Cardiac muscle cell (in vitro differentiated cells and primary cell): ENCODE data around the gene ERC1. TPM values are rescaled to one million over a fixed set of nuclear protein-coding genes. Genes with fewer than 3 reads are reported as not detected.

Source experiments
- DNase-seq, 2 donors: peaks; one replicate each; pipeline versions ENCODE4 v3.0.0 to v3.0.0-alpha.2; 2010 to 2017; ENCODE audit warnings: low read depth in 1 of 2, low spot score in 1 of 2
- H3K27ac ChIP-seq: fragments of 200-600 bp; sonication (generic); 2 replicates; pipeline ENCODE4 v1.5.1; 2016
- H3K27me3 ChIP-seq: fragments of 200-600 bp; sonication (generic); 2 replicates; pipeline ENCODE4 v1.6.0; 2016; ENCODE audit warnings: control low read depth
- H3K36me3 ChIP-seq: fragments of 200-600 bp; sonication (generic); 2 replicates; pipeline ENCODE4 v1.5.1; 2016; ENCODE audit warnings: control low read depth
- H3K4me1 ChIP-seq: fragments of 200-600 bp; sonication (generic); 2 replicates; pipeline ENCODE4 v1.8.1; 2017; ENCODE audit warnings: low read depth, mild to moderate bottlenecking, mixed run types
- H3K4me3 ChIP-seq: fragments of 200-600 bp; sonication (generic); 2 replicates; pipeline ENCODE4 v1.5.1; 2016; ENCODE audit warnings: mild to moderate bottlenecking
- H3K9me3 ChIP-seq: fragments of 200-600 bp; sonication (generic); 2 replicates; pipeline ENCODE4 v1.5.1; 2017; ENCODE audit warnings: low read depth, mild to moderate bottlenecking, control low read depth
- polyA plus RNA-seq: library from polyadenylated mRNA; unstranded; fragments of >200 nt; fragmentation: Nextera tagmentation; extraction: Ambion mirVana; gene quantifications from 2 replicates; pipeline ENCODE4 v1.2.1, GENCODE V29; 2016
- total RNA-seq: library from RNA; depleted of rRNA; stranded (reverse); fragments of >200 nt; gene quantifications from 2 replicates; pipeline ENCODE4 v1.2.3, GENCODE V29; 2016
- TF ChIP-seq, protein P1 (sequence below): IDR thresholded peaks from 2 replicates; pipeline ENCODE4 v1.5.1; 2012; ENCODE audit warnings: low read depth, mild to moderate bottlenecking, low read length

Gene ERC1
- total and polyA plus RNA-seq, 2 experiments from 2014 or later = 34.1 to 46.3 TPM

GRCh38 chr12:1481906-1482305, 490.9 kb downstream of the ERC1 start:
- Histone ChIP-seq H3K9me3 (no peaks in the 10 kb centered on the region), H3K4me1 (peaks cover 12% of the 10 kb centered on the region), H3K27ac (no peak overlapping the region), H3K27me3 (no peaks in the 10 kb centered on the region), H3K4me3 (no peak overlapping the region), H3K36me3 (no peaks in the 10 kb centered on the region)
- TF ChIP-seq, protein P1, sequence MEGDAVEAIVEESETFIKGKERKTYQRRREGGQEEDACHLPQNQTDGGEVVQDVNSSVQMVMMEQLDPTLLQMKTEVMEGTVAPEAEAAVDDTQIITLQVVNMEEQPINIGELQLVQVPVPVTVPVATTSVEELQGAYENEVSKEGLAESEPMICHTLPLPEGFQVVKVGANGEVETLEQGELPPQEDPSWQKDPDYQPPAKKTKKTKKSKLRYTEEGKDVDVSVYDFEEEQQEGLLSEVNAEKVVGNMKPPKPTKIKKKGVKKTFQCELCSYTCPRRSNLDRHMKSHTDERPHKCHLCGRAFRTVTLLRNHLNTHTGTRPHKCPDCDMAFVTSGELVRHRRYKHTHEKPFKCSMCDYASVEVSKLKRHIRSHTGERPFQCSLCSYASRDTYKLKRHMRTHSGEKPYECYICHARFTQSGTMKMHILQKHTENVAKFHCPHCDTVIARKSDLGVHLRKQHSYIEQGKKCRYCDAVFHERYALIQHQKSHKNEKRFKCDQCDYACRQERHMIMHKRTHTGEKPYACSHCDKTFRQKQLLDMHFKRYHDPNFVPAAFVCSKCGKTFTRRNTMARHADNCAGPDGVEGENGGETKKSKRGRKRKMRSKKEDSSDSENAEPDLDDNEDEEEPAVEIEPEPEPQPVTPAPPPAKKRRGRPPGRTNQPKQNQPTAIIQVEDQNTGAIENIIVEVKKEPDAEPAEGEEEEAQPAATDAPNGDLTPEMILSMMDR = no peak
- no peak for DNase-seq

GRCh38 chr12:1488908-1489381, 497.9 kb downstream of the ERC1 start:
- TF ChIP-seq, protein P1 = no peak

DNA sequence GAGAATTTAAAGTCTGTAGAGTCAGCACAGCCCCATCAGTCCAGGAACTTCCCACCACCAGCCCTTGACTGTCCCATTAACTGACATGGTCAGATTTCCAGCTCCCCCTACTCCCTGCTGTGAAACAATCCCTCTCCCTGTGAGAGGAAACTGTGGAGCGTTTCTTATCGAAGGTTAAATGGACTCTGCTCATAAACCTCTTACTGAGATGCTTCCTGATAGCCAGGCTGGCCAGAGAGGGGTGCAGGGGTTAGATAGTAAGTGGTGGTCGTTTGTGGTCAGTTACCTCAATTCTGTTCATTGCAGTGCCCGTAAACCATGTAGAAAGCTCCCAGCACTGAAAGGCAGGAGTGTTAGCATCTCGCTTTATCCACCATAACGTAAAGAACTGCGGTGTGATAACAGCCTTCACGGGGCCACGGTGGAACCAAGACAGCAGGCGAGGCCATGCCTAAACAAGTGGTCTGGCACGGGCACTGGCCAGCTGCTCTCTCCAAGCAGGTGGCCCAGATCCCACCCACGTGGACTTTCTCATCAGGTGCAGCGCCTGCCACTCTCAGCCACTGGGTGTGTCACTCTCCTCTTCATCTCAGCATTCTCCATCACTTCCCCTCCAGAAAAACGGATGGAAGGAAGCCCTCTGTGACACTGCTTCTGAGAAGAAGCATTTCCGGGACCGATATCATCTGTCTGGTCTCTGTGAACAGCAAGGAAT, 501.1 kb downstream of the ERC1 start:
- TF ChIP-seq, protein P1 = no peak
- H3K4me3 ChIP-seq = no peak overlapping the region
- no peak for DNase-seq

More at GRCh38 chr12:1488908-1489381, 497.9 kb downstream of the ERC1 start:
- Histone ChIP-seq H3K36me3 (no peaks in the 10 kb centered on the region), H3K27me3 (no peaks in the 10 kb centered on the region), H3K4me1 (peaks cover 6% of the 10 kb centered on the region), H3K27ac (peak overlapping the region; percentile 55), H3K9me3 (no peaks in the 10 kb centered on the region), H3K4me3 (no peak overlapping the region)
- DNase-seq = peak in 1 of 2 donors; percentile 82

GRCh38 chr12:1493781-1494565, 502.9 kb downstream of the ERC1 start:
- Histone ChIP-seq H3K4me1 (peaks cover 6% of the 10 kb centered on the region), H3K9me3 (no peaks in the 10 kb centered on the region), H3K27ac (no peak overlapping the region), H3K36me3 (no peaks in the 10 kb centered on the region), H3K4me3 (no peak overlapping the region), H3K27me3 (no peaks in the 10 kb centered on the region)
- TF ChIP-seq, protein P1 = no peak
- no peak for DNase-seq

More for the DNA sequence above, 501.1 kb downstream of the ERC1 start:
- Histone ChIP-seq H3K9me3 (no peaks in the 10 kb centered on the region), H3K36me3 (no peaks in the 10 kb centered on the region), H3K27me3 (no peaks in the 10 kb centered on the region), H3K4me1 (peaks cover 6% of the 10 kb centered on the region), H3K27ac (peak overlapping the region; percentile 63)

DNA sequence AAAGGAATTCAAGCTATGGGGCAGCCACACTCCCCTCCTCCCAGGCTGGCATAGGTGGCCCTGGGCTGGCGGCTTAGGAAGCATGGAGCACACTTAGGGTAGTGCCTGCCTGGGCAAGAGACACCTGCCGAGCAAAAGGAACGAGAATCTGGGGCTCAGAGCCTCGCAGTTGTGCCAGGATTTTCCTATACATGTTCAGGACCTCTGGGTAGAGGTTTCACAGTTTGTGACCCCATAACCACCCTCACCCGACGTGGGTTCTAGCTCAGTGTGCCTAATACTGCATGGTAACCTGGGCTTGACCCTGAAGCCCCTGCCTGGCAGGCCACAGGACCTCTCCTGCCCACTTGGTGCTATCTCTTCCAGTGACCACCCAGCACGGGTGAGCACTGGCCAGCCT, 503.8 kb downstream of the ERC1 start:
- no peaks in the 10 kb centered on the region for H3K36me3 ChIP-seq
- no peaks in the 10 kb centered on the region for H3K9me3 ChIP-seq
- H3K27me3 ChIP-seq = no peaks in the 10 kb centered on the region
- H3K4me1 ChIP-seq = peaks cover 6% of the 10 kb centered on the region
- H3K4me3 ChIP-seq = no peak overlapping the region
- no peak for DNase-seq
- no peak overlapping the region for H3K27ac ChIP-seq
- TF ChIP-seq, protein P1 = no peak
